ENCODE data around the gene GLMN. TPM values are rescaled to one million over a fixed set of nuclear protein-coding genes. Genes with fewer than 3 reads are reported as not detected.

GLMN gene
- total RNA-seq, 2 donors from 2014 or later: 27.2 to 27.7 TPM

DNA sequence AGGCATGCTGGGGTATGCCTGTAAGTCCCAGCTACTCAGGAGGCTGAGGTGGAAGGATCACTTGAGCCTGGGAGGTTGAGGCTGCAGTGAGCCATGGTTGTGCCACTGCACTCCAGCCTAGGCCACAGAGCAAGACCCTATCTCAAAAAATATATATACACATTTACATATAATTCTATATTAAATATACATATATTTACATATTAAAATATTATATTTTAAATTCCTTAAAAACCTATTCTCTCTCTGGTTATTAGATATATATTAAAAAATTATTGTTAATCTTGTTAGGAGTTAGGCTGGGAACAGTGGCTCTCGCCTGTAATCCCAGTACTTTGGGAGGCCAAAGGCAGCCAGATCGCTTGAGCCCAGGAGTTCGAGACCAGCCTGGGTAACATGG lies 22.7 kb downstream of the GLMN start:
- Mint-ChIP-seq H3K4me3 (no peak overlapping the region), H3K27me3 (ENCODE audit: insufficient read depth) (no peaks in the 10 kb centered on the region), H3K36me3 (ENCODE audit: low read depth) (peaks cover 52% of the 10 kb centered on the region), H3K4me1 (no peaks in the 10 kb centered on the region), H3K9me3 (no peaks in the 10 kb centered on the region), H3K27ac (no peak overlapping the region)
- Histone ChIP-seq H3K27ac (ENCODE audit: low read depth, low read length) (no peak overlapping the region), H3K9me3 (ENCODE audit: control insufficient read depth, low read length) (no peaks in the 10 kb centered on the region), H3K4me3 (ENCODE audit: low read length) (no peak overlapping the region), H3K4me1 (ENCODE audit: control insufficient read depth, insufficient read depth, low read length) (no peaks in the 10 kb centered on the region), H3K27me3 (ENCODE audit: control insufficient read depth, insufficient read depth, low read length, poor library complexity, severe bottlenecking) (no peaks in the 10 kb centered on the region), H3K9ac (ENCODE audit: extremely low read depth, low read length, poor library complexity, severe bottlenecking) (no peak overlapping the region), H3K36me3 (ENCODE audit: control insufficient read depth, insufficient read depth, low read length) (peaks cover 44% of the 10 kb centered on the region)
- DNase-seq: no peak
- 95 to 97% methylated on average over 3 of the region's 3 CpGs for WGBS, 2 experiments (ENCODE audit: insufficient coverage in 1 of 2, insufficient read length in 1 of 2)
- TF ChIP-seq, protein P1, sequence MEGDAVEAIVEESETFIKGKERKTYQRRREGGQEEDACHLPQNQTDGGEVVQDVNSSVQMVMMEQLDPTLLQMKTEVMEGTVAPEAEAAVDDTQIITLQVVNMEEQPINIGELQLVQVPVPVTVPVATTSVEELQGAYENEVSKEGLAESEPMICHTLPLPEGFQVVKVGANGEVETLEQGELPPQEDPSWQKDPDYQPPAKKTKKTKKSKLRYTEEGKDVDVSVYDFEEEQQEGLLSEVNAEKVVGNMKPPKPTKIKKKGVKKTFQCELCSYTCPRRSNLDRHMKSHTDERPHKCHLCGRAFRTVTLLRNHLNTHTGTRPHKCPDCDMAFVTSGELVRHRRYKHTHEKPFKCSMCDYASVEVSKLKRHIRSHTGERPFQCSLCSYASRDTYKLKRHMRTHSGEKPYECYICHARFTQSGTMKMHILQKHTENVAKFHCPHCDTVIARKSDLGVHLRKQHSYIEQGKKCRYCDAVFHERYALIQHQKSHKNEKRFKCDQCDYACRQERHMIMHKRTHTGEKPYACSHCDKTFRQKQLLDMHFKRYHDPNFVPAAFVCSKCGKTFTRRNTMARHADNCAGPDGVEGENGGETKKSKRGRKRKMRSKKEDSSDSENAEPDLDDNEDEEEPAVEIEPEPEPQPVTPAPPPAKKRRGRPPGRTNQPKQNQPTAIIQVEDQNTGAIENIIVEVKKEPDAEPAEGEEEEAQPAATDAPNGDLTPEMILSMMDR (conservative IDR thresholded peaks at IDR 0.05): no peak

- Histone ChIP-seq H3K9me3 (ENCODE audit: control insufficient read depth, low read length) (no peaks in the 10 kb centered on the region), H3K36me3 (ENCODE audit: control insufficient read depth, insufficient read depth, low read length) (peaks cover 53% of the 10 kb centered on the region), H3K4me3 (ENCODE audit: low read length) (no peak overlapping the region), H3K27ac (ENCODE audit: low read depth, low read length) (no peak overlapping the region), H3K27me3 (ENCODE audit: control insufficient read depth, insufficient read depth, low read length, poor library complexity, severe bottlenecking) (no peaks in the 10 kb centered on the region), H3K9ac (ENCODE audit: extremely low read depth, low read length, poor library complexity, severe bottlenecking) (no peak overlapping the region), H3K4me1 (ENCODE audit: control insufficient read depth, insufficient read depth, low read length) (no peaks in the 10 kb centered on the region)
- 92 to 100% methylated on average over 1 of the region's 1 CpG for WGBS, 2 experiments (ENCODE audit: insufficient coverage in 1 of 2, insufficient read length in 1 of 2)
- H3K4me1 Mint-ChIP-seq: no peaks in the 10 kb centered on the region
- DNase-seq: no peak
- TF ChIP-seq, protein P1 (conservative IDR thresholded peaks at IDR 0.05): no peak
- H3K27ac Mint-ChIP-seq: no peak overlapping the region
- H3K4me3 Mint-ChIP-seq: no peak overlapping the region
- no peaks in the 10 kb centered on the region for H3K9me3 Mint-ChIP-seq
- H3K36me3 Mint-ChIP-seq (ENCODE audit: low read depth): peaks cover 43% of the 10 kb centered on the region
- H3K27me3 Mint-ChIP-seq (ENCODE audit: insufficient read depth): no peaks in the 10 kb centered on the region
Observed at GRCh38 chr1:92274939-92275338, 23.8 kb downstream of the GLMN start.

DNA sequence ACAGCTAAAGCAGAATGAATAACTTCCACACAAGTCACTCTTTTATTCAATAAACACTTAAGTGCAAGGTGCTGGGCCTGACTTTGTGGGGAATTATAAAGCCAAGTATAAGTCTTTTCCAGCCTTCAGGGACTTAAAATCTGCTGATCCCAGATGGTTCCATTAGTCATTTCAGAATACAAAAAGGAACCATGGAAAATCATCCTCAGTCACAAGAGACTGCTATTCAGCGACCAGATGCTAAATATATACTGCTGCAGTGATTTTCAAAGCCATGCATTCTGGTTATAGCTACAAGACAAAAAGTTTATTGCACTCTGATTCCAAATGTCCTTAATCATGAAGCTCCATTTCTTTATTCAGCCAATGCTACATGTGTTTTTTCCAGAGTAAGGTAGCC lies 25.7 kb downstream of the GLMN start:
- peaks cover 47% of the 10 kb centered on the region for H3K36me3 Mint-ChIP-seq (ENCODE audit: low read depth)
- no peak for DNase-seq
- H3K27ac Mint-ChIP-seq: no peak overlapping the region
- Histone ChIP-seq H3K27me3 (ENCODE audit: control insufficient read depth, insufficient read depth, low read length, poor library complexity, severe bottlenecking) (no peaks in the 10 kb centered on the region), H3K27ac (ENCODE audit: low read depth, low read length) (no peak overlapping the region), H3K4me1 (ENCODE audit: control insufficient read depth, insufficient read depth, low read length) (no peaks in the 10 kb centered on the region), H3K9ac (ENCODE audit: extremely low read depth, low read length, poor library complexity, severe bottlenecking) (no peak overlapping the region), H3K4me3 (ENCODE audit: low read length) (no peak overlapping the region), H3K36me3 (ENCODE audit: control insufficient read depth, insufficient read depth, low read length) (peaks cover 63% of the 10 kb centered on the region), H3K9me3 (ENCODE audit: control insufficient read depth, low read length) (no peaks in the 10 kb centered on the region)
- WGBS, 2 experiments (ENCODE audit: insufficient coverage in 1 of 2, insufficient read length in 1 of 2): 88 to 98% methylated on average over 1 of the region's 1 CpG
- H3K4me3 Mint-ChIP-seq: no peak overlapping the region
- TF ChIP-seq, protein P1 (conservative IDR thresholded peaks at IDR 0.05): no peak
- H3K4me1 Mint-ChIP-seq: no peaks in the 10 kb centered on the region
- H3K27me3 Mint-ChIP-seq (ENCODE audit: insufficient read depth): no peaks in the 10 kb centered on the region
- H3K9me3 Mint-ChIP-seq: no peaks in the 10 kb centered on the region

All from endodermal cell (in vitro differentiated cells).